Kidney tubule cell (primary cell): ENCODE data around the gene SKIC2.
"Not testable (repeated sequence)": the region's sequence is repeated elsewhere in the genome, so short reads cannot be mapped to it uniquely, and the experiment has no call there.

Experiments
- DNase-seq: peaks from one replicate; pipeline ENCODE4 v3.0.0-alpha.2; 2018; ENCODE audit warnings: low spot score

SKIC2 gene

DNA sequence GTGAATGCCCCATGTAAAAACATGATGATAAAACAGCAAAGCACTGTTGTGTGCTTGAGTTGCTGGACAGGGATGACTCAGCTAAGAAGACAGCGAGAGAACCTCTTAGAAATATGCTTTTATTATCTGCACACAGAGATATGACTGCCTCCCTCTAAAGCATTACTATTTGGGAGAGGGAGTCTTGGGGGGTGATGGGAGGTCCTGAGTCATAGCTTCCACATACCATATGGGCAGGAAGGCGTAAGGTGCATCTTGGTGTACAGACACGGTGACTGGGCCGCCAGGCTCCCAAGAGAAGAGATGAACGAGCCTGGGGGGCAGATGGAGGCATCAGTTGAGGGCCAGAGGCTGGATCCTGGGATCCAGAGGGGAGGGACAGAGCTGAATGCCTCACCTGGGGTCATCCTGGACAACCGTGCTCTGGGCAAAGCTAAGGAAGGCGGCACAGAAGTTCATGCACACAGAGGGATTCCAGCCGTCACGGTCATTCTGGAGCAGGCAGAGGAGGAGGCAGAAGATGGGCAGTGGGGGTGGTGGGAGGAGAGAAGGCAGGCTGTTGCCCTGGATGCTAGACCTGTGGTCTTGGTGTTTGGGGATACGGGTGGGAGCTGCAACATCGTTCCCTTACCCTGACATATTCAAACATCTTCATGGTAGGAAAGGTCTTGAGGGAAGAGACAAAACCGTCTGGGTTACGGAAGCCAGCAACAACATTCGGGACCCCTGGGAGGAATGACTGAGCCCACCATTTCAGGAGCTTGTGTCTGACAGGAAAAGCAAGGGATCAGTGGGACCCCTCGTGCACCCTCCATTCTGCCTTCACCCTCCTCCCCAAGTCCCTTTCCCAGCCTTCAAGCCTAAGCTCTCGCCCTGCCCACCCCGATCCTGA lies 11.0 kb downstream of the SKIC2 start:
- peak; percentile 51 for DNase-seq

DNA sequence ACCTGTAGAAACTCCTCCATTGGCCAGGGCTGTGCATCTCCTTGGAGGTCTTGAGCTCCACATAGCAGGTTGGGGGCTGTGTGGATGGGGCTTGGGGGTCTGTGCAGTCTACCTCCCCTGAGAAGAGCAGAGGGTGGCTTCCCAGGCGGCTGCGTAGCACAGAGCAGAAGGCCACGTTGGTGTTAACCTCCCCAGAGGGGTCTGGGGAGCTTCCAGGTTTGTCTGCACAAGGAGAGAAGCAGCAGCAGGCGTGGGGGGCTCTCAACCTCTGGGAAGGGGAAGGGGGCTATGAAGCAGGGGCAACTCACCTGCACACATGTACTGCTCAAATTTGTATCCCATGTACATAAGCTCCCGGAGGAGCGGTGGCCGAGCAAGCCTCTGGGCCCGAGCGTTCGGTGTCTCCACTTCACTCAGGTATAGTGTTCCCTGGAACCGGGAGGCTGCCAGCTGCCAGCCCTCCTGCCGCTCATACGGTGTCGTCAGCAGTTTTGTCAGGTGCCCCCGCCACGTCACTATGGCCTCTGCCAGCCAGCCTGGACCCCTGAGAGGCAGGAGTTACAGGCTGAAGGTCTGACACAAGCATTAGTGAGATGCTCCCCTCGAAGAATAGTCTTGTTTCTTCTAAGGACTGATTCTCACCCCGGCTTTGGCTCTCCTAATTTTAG lies 11.8 kb downstream of the SKIC2 start:
- DNase-seq: peak; percentile 20

DNA sequence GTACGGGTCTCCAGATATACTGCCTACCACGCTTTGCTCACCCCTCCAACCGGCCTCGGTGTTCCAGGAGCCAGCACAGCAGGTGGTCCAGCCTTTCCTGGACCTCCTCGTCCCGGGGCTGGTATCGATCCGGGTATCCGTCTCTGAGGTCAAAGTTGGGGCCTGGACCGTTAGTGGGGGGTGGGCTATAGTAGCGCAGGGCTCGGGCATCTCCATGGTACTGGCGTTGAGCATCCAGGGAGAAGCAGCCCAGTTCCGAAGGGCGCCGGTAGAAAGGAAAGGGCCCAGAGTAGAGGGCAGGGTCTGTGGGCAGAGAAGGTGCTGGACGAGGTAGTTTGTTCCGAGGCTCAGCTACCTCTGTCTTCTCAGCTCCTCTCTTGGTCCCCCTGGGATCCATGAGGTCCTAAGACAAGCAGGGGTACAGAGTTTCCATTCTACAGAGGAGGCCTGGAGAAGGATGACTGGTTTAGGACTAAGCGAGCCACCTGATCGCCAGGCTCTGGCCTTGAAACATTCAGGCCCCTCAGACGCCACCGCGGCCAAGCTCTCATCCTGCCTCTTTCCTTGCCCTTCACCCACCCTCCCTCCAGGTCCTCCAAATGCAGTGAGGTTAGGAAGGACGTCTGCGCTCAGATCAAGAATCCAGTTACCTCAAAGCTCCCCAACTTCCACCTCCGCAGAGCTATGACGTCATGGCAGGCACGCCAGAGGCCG lies 12.5 kb downstream of the SKIC2 start:
- no peak for DNase-seq

DNA sequence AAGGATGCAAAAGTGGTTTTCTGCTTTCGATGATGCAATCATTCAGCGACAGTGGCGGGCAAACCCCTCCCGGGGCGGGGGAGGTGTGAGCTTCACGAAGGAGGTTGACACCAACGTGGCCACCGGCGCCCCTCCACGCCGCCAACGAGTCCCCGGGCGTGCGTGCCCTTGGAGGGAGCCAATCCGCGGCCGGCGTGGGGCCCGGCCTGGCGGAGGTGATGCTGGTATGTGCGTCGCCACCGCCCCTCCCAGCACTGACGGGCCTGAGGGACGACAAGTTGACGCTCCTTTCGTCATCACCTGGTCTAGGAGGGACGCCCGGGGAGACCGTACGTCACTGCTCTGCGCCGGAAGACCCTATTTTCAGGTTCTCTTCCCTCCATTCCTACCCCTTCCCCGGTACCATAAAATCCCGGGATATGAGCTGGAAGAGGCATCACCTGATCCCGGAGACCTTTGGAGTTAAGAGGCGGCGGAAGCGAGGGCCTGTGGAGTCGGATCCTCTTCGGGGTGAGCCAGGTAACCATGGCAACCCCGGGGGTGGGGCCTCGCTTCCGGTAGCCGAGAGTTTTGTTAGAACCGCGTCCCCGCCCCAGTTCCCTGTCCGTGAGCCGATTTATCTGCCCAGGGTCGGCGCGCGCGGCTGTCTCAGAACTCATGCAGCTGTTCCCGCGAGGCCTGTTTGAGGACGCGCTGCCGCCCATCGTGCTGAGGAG lies 13.2 kb downstream of the SKIC2 start, which contains the start of gene DXO:
Gene DXO, minus strand, starts transcription at position 146 of the 716 bp plus-strand sequence. CDS start 463 bp downstream, outside the sequence.
- peak; percentile 98 for DNase-seq

DNA sequence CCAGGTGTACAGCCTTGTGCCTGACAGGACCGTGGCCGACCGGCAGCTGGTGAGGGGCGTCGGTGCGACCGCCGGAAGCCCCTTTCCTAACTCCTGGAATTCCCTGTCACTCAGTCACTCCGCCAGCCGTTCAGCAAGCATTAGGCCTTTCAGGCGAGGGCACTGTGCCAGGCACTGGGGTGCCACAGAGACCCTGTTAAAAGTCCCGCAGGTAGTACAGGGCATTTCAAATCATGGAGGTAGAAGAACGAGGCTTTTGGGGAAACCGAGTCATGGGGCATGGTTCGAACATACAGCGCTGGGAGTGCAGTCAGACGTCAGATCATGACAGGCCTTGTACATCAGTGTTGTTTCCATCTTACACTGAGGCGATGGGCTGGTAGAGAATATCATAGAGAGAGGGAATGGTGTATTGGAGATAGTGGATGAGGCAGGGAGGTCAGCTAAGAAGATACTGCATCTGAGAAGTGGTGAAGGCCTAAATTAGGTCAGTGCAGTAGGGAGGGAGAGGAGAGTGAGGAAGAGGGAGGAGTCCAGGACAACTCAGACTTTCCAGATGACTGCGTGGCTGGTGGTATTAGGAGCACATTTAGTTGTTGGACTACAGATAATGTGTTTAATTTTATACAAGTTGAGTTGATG lies 13.9 kb downstream of the SKIC2 start:
- peak; percentile 42 for DNase-seq

DNA sequence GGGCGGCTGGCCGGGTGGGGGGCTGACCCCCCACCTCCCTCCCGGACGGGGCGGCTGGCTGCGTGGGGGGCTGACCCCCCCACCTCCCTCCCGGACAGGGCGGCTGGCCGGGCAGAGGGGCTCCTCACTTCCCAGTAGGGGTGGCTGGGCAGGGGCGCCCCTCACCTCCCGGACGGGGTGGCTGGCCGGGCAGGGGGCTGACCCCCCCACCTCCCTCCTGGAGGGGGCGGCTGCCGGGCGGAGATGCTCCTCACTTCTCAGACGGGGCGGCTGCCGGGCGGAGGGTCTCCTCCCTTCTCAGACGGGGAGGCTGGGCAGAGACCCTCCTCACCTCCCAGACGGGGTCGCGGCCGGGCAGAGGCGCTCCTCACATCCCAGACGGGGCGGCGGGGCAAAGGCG lies 17.1 kb downstream of the SKIC2 start:
- DNase-seq: not testable (repeated sequence)

DNA sequence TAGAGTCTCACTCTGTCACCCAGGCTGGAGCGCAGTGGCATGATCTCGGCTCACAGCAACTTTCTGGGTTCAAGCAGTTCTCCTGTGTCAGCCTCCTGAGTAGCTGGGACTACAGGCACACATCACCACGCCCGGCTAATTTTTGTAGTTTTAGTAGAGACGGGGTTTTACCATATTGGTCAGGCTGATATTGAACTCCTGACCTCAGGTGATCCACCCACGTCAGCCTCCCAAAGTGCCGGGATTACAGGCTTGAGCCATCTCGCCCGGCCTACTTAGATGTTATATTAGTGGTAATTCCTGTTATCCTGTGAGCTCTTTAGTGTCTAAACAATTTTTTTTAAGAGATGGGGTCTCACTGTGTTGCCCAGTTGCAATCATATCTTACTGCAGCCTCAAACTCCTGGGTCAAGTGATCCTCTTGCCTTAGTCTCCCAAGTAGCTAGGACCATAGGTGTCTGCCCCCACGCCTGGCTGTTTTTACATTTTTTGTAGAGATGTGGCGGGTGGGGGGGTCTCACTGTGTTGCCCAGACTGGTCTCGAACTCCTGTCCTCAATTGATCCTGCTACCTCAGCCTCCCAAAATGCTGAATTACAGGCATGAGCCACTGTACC lies 18.9 kb downstream of the SKIC2 start:
- DNase-seq: no peak

DNA sequence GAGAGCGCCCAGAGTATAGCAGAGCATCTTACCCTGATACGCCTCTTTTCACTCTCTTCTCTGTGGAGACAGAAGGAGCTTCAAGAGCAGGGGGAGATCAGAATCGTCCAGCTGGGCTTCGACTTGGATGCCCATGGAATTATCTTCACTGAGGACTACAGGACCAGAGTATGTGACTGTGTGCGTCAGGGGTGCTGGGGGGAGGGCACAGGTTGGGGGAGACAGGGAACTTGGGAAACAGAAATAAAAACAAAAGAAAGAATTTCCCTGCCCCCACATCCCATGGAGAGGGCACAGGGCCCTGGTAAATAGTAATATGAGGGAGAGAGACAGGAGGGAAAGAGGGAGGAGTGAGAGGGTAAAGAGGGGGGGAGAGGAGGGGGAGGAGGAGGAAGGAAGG lies 19.9 kb downstream of the SKIC2 start:
- DNase-seq: no peak

DNA sequence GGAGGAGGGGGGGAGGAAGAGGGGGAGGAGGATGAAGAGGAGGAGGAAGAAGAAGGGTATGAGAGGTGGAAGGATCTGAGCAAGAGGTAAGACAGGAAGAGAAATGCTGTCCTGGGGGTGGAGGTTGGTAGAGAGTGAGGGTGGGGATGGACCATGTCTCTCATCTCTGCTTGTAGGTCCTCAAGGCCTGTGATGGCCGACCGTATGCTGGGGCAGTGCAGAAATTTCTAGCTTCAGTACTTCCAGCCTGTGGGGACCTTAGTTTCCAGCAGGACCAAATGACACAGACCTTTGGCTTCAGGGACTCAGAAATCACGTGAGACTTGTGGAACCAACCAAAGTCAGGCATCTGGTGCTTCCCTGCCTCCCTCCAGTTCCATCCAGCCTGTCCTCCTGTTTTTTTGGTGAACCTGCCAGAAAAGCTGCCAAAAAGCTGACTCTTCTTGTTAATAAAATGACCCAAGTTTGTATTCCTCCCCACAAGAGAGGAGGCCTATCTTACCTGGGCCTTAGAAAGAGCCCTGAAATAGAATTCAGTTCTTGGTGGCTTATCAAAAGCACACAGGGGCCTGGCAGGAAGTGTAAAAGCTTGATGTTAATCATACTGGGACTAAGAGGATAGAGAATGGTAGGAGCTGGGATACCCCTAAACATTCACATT lies 20.4 kb downstream of the SKIC2 start:
- no peak for DNase-seq

DNA sequence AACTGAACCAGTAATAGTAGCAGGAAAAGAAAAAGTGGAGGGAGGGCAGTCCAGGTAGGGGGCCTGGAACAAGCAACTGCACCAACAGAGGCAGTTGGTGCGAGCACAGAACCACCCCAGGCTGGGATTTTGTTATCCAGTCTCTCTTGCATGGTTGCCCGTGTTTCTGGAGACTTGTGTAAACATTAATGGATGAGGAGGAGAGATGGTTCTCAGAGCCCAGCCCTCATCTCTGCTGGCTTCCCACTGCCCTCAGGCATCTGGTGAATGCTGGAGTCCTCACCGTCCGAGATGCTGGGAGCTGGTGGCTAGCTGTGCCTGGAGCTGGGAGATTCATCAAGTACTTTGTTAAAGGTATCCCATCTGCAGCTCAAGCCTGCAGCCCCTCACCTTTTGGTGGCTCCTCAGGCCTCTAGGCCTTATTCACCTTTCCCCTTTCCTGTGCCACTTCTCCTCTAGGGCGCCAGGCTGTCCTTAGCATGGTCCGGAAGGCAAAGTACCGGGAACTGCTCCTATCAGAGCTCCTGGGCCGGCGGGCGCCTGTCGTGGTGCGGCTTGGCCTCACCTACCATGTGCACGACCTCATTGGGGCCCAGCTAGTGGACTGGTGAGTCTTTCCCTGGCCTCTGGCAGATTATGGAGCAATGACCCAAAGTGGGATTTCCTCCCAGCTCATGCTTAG lies 21.4 kb downstream of the SKIC2 start:
- not testable (repeated sequence) for DNase-seq

DNA sequence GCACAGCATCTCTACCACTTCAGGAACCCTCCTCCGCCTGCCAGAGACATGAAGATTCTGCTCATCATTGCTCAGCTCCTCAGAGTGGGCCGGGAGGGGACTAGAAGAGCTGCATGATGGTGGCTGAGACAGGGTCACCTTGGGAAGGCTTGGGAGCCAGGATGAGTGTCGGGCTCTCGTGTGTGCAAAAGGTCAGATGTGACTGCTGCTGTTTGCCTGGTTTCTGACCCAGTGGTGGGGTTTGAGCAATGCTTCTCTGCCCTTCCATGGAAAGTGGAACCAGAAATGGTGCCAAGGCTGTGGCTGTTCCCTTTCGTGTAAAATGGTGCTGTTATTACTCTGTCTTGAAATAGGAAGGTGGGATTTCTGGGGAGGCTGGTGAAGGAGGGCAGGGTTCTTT lies 22.0 kb downstream of the SKIC2 start:
- not testable (repeated sequence) for DNase-seq

DNA sequence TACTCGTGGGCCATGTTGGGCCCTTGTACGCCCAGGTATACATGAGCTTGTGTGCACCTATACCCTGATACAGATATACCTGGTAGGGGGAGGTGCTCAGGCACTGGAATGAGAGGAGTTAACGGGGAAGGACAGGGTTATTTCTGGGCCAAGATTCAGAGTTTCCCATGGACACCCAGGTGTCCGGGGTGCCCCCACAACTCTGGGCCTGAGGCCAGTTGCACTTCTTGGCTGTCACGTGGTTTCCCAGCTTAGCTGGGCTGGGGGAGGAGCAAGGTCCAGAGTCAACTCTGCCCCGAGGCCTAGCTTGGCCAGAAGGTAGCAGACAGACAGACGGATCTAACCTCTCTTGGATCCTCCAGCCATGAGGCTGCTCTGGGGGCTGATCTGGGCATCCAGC lies 22.8 kb downstream of the SKIC2 start, which contains the start of gene C4A:
Gene C4A, plus strand, starts transcription at position 314 of the 400 bp plus-strand sequence. Its CDS starts 51 bp downstream, at position 365.
- DNase-seq: not testable (repeated sequence)

DNA sequence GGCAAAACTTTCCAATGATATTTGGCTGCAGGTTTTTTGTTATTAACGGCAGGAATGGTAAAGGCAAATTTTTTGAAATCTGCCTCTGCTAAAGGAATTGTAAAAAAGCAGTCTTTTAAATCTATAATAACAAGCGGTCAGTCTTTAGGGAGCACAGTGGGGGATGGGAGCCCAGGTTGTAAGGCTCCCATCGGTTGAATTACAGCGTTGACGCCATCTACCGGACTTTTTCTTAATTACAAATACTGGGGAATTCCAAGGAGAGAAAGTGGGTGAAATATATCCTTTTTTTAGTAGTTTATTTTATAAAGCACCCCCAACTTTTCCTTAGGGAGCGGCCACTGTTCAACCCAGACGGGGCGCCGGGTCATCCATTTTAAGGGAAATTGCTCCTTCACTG lies 30.4 kb downstream of the SKIC2 start:
- DNase-seq: not testable (repeated sequence)

DNA sequence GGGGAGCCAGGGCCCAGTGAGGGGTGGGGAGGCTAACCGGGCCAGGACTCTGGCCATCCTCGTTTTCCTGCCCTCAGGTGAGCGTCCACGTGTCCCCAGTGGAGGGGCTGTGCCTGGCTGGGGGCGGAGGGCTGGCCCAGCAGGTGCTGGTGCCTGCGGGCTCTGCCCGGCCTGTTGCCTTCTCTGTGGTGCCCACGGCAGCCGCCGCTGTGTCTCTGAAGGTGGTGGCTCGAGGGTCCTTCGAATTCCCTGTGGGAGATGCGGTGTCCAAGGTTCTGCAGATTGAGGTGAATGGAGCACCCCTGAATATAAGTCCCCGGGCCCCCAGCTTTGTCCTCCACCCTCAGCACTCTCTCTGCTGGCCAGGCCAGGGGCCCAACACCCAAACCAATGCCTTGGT lies 35.4 kb downstream of the SKIC2 start:
- not testable (repeated sequence) for DNase-seq

DNA sequence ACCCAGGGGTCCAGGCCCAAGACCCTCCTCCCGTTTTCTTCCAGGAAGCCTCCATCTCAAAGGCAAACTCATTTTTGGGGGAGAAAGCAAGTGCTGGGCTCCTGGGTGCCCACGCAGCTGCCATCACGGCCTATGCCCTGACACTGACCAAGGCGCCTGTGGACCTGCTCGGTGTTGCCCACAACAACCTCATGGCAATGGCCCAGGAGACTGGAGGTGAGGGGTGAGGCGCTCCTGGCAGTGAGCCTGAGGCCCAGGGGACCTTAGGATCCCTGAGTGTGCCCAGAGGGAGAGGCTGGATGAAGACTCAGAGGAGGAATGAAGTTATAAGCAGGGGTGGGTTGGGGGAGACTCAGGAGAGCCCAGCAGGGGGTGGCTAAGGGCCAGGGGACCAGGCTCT lies 37.4 kb downstream of the SKIC2 start:
- DNase-seq: not testable (repeated sequence)

DNA sequence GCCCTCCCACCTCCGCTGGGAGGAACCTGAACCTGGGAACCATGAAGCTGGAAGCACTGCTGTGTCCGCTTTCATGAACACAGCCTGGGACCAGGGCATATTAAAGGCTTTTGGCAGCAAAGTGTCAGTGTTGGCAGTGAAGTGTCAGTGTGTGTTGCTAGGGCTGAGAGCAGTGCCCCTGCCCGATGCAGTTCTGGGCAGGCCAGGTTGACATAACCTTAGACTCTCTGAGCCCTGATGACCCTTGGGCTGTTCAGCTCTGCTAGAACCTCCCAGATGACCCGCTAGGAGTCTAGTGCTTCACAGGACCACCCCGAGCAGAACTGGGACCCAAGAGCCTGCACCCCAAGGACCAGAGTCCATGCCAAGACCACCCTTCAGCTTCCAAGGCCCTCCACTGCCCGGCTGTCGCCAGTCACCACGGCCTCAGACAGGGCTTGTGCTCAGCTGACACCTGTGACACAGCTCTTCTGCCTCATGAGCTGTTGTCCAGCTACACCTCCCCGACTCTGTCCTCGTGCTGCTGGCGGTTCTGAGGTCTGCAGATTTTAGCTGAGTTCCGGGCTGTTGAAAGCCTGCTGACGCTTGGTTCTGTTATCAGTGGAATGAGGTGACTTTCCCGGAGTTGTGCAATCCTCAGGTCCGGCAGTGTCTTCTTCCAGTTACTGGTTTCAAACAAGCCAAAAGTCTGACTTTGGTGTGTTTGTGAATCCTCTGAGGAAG lies 43.7 kb downstream of the SKIC2 start:
- DNase-seq: not testable (repeated sequence)

DNA sequence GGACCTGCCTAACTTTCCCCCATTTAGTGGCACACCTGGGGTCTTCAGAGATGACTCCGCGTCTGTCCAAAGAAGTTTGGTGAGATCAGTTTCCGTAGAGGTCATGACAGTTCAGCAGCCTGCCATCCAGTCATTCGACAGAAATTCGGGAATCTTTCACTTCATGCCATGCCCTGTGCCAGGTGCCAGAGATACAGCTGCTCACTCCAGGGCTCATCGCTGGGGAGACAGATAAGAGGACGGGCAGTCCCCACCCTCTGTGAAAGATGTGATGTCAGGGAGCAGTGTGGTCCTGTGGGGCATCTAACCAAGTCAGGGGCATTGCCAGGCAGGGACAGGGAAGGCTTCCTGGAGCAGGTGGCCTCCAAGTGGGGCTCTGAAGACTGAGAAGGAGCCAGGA lies 44.3 kb downstream of the SKIC2 start:
- DNase-seq: not testable (repeated sequence)

DNA sequence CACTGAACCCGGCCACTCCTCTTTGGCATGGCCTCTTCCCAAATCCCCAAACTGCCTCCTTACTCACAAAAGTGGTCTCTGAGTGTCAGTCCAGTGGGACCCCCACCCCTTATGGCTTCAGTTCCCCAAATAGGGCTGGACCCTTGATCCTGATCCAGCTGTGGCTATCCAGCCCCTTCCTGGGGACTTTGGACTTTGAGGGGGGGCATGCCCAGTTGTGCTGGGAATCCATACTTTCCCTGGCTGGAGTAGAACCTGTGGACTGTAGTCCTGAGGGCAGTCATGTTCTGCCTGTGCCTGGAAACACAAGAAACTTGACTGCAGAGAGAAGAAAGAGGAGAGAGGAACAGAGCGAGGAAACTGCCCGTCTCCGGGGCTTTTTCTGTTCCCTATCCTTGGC lies 45.4 kb downstream of the SKIC2 start:
- not testable (repeated sequence) for DNase-seq
